A673 (cell line): Measurements from ENCODE around the gene ACP1.

ENCODE experiments used
- EZH2 ChIP-seq: fragments of 200-600 bp; sonication (generic); IDR thresholded peaks from 2 replicates; pipeline ENCODE4 v1.6.1; 2017; ENCODE audit warnings: borderline replicate concordance, low read depth, mild to moderate bottlenecking, mixed read lengths, antibody characterized with exemption, low read length; ENCODE audit not compliant: poor library complexity, severe bottlenecking
- TF ChIP-seq, protein P1 (sequence below): fragments of 300-800, 200-600 bp; sonication (generic); conservative IDR thresholded peaks from 2 replicates; pipeline ENCODE4 v1.5.1; 2017; ENCODE audit warnings: low read depth, mild to moderate bottlenecking, antibody characterized with exemption, low read length, moderate library complexity, mixed read lengths

DNA sequence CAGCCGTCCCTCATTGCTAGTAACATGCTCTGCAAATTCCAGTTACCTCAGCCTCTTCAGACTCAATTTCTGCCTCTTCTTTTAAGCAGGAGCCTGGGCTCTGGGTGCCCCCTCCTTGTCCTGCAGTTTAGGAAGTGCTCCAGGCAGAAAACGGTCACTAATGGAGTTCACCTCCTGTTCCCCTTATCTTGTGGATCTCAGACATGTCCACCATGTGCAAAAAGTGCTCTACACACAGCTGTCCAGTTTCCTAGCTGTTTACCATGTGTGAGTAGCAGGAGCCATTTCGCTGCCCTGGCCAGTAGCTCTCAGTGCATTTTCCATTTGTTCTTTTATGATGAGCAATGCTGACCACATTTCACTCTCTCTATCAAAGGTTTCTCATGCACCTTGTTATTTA is 5.8 kb upstream of the ACP1 start:
- TF ChIP-seq, protein P1, sequence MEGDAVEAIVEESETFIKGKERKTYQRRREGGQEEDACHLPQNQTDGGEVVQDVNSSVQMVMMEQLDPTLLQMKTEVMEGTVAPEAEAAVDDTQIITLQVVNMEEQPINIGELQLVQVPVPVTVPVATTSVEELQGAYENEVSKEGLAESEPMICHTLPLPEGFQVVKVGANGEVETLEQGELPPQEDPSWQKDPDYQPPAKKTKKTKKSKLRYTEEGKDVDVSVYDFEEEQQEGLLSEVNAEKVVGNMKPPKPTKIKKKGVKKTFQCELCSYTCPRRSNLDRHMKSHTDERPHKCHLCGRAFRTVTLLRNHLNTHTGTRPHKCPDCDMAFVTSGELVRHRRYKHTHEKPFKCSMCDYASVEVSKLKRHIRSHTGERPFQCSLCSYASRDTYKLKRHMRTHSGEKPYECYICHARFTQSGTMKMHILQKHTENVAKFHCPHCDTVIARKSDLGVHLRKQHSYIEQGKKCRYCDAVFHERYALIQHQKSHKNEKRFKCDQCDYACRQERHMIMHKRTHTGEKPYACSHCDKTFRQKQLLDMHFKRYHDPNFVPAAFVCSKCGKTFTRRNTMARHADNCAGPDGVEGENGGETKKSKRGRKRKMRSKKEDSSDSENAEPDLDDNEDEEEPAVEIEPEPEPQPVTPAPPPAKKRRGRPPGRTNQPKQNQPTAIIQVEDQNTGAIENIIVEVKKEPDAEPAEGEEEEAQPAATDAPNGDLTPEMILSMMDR, result no peak
- TF ChIP-seq EZH2, result no peak
